ENCODE results near the gene RARS1. TPM values are rescaled to one million over a fixed set of nuclear protein-coding genes. Genes with fewer than 3 reads are reported as not detected.

Gene RARS1
- total RNA-seq, 1 donor from 2014 or later = 236 TPM

- DNase-seq (ENCODE audit: low spot score in 2 of 2) (no peak), FAIRE-seq (no peak)
Observed at GRCh38 chr5:168550656-168551055, 64.4 kb downstream of the RARS1 start.

GRCh38 chr5:168552146-168552545 is 65.9 kb downstream of the RARS1 start:
- no peak for FAIRE-seq
- DNase-seq (ENCODE audit: low spot score in 2 of 2) = no peak

- DNase-seq (ENCODE audit: low spot score in 2 of 2) (no peak), FAIRE-seq (no peak)
Observed at GRCh38 chr5:168553377-168554130, 67.3 kb downstream of the RARS1 start.

GRCh38 chr5:168557389-168557788 is 71.1 kb downstream of the RARS1 start:
- FAIRE-seq (no peak), DNase-seq (ENCODE audit: low spot score in 2 of 2) (no peak)

- no peak for DNase-seq (ENCODE audit: low spot score in 2 of 2)
Observed at GRCh38 chr5:168562279-168562678, 76.0 kb downstream of the RARS1 start.

GRCh38 chr5:168563959-168564358 is 77.7 kb downstream of the RARS1 start:
- FAIRE-seq (no peak), DNase-seq (ENCODE audit: low spot score in 2 of 2) (no peak)

More at GRCh38 chr5:168562279-168562678, 76.0 kb downstream of the RARS1 start:
- FAIRE-seq = no peak

GRCh38 chr5:168568738-168569137 is 82.5 kb downstream of the RARS1 start:
- FAIRE-seq (no peak), DNase-seq (ENCODE audit: low spot score in 2 of 2) (no peak)

Small RNA genes within 50 kb of the gene (small RNA-seq; reads per million reads assigned to genes)
- gene MIR103A1 = 1.1 reads per million, percentile 68 among the genes with 10 or more reads in this experiment

Other genes with a start within 250 kb of the RARS1 start
- 78.3 TPM for gene WWC1, start 194.8 kb upstream of the RARS1 start, total RNA-seq
- 64.8 TPM for gene FBLL1, start 42.8 kb downstream of the RARS1 start, total RNA-seq
- gene PANK3, start 92.9 kb downstream of the RARS1 start, total RNA-seq = 264 TPM

Measured in frontal cortex (tissue), 4 donors.